ENCODE results near the gene CAPN14. TPM values are rescaled to one million over a fixed set of nuclear protein-coding genes. Genes with fewer than 3 reads are reported as not detected.

CAPN14 gene
- polyA plus RNA-seq, 1 of the 3 experiments (the other 2 are of a cell fraction), result 0.08 TPM

GRCh38 chr2:31136000-31136399, 81.3 kb downstream of the CAPN14 start:
- H3K36me3 ChIP-seq (replicated peaks in 1 of 2; ENCODE audit: control insufficient read depth in 1 of 2, insufficient read depth in 2 of 2, low read length in 1 of 2), result no peaks in the 10 kb centered on the region
- H3K9me3 ChIP-seq, result no peaks in the 10 kb centered on the region
- ChIA-PET POLR2A (no interaction called here), CTCF (interaction anchor here (1.5 to 14.0 kb wide), 8 partner anchors 10 to 422 kb away, joined by 3 to 168 read pairs (median 47); no protein-coding TSS in a partner anchor)
- H3K4me1 ChIP-seq (ENCODE audit: control insufficient read depth in 1 of 2, insufficient read depth in 2 of 2, low read depth in 1 of 2, low read length in 1 of 2), result peaks cover 0 to 31% of the 10 kb centered on the region in 2 experiments; a peak in 1 of 4 replicates
- H2AFZ ChIP-seq (ENCODE audit: low read depth), result no peak overlapping the region
- no peak overlapping the region for H3K27ac ChIP-seq (ENCODE audit: low read depth in 2 of 2, low read length in 1 of 2)
- WGBS (ENCODE audit: low lambda C conversion rate), result 54% methylated on average over 3 of the region's 3 CpGs
- no peaks in the 10 kb centered on the region for H3K9me2 ChIP-seq
- H3F3A ChIP-seq (replicated peaks; ENCODE audit: insufficient read depth), result no peaks in the 10 kb centered on the region
- DNase-seq, result no peak
- H4K20me1 ChIP-seq (ENCODE audit: insufficient read depth), result no peaks in the 10 kb centered on the region
- H3K79me2 ChIP-seq (ENCODE audit: insufficient read depth), result no peaks in the 10 kb centered on the region
- TF ChIP-seq TAF1 (IDR thresholded peaks at IDR 0.05; ENCODE audit: borderline replicate concordance, low read depth, low read length), result no peak
- TF ChIP-seq GABPA (IDR thresholded peaks at IDR 0.05; ENCODE audit: low read depth), result no peak
- no peak for TF ChIP-seq NRF1 (IDR thresholded peaks at IDR 0.05; ENCODE audit: low read depth, low read length)
- TF ChIP-seq FOSL2 (IDR thresholded peaks at IDR 0.05; ENCODE audit: borderline replicate concordance, low read depth), result no peak
- TF ChIP-seq RFX5 (IDR thresholded peaks at IDR 0.05; ENCODE audit: low read length), result no peak
- no peak for TF ChIP-seq RAD21 (IDR thresholded peaks at IDR 0.05; ENCODE audit: low read length)
- no peak for TF ChIP-seq IRF3 (IDR thresholded peaks at IDR 0.05; ENCODE audit: low read depth, low read length)
- no peak for TF ChIP-seq CHD2 (IDR thresholded peaks at IDR 0.05; ENCODE audit: low read length, partially characterized antibody)
- TF ChIP-seq, protein P1, sequence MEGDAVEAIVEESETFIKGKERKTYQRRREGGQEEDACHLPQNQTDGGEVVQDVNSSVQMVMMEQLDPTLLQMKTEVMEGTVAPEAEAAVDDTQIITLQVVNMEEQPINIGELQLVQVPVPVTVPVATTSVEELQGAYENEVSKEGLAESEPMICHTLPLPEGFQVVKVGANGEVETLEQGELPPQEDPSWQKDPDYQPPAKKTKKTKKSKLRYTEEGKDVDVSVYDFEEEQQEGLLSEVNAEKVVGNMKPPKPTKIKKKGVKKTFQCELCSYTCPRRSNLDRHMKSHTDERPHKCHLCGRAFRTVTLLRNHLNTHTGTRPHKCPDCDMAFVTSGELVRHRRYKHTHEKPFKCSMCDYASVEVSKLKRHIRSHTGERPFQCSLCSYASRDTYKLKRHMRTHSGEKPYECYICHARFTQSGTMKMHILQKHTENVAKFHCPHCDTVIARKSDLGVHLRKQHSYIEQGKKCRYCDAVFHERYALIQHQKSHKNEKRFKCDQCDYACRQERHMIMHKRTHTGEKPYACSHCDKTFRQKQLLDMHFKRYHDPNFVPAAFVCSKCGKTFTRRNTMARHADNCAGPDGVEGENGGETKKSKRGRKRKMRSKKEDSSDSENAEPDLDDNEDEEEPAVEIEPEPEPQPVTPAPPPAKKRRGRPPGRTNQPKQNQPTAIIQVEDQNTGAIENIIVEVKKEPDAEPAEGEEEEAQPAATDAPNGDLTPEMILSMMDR (IDR thresholded peaks at IDR 0.05), result no peak
- no peak for TF ChIP-seq MEF2A (IDR thresholded peaks at IDR 0.05; ENCODE audit: borderline replicate concordance, low read depth)
- TF ChIP-seq FOXM1 (IDR thresholded peaks at IDR 0.05; ENCODE audit: low read depth), result no peak
- TF ChIP-seq USF1 (IDR thresholded peaks at IDR 0.05; ENCODE audit: borderline replicate concordance, low read depth), result no peak
- no peak for TF ChIP-seq SIN3A (IDR thresholded peaks at IDR 0.05; ENCODE audit: borderline replicate concordance, low read depth, low read length)
- TF ChIP-seq, protein P2, sequence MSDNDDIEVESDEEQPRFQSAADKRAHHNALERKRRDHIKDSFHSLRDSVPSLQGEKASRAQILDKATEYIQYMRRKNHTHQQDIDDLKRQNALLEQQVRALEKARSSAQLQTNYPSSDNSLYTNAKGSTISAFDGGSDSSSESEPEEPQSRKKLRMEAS (IDR thresholded peaks at IDR 0.05; ENCODE audit: low read depth), result no peak
- no peak for TF ChIP-seq EZH2phosphoT487 (IDR thresholded peaks at IDR 0.05; ENCODE audit: borderline replicate concordance, low read depth)
- TF ChIP-seq JUND (IDR thresholded peaks at IDR 0.05), result no peak
- no peak for TF ChIP-seq POLR2AphosphoS5 (IDR thresholded peaks at IDR 0.05; ENCODE audit: low read depth, low read length)
- TF ChIP-seq EP300 (IDR thresholded peaks at IDR 0.05; ENCODE audit: borderline replicate concordance in 1 of 2, low read depth in 1 of 2, low read length in 1 of 2), result no peak
- TF ChIP-seq NFIC (IDR thresholded peaks at IDR 0.05; ENCODE audit: borderline replicate concordance), result no peak
- H3K27me3 ChIP-seq (ENCODE audit: insufficient read depth), result peaks cover 57% of the 10 kb centered on the region
- H3K4me2 ChIP-seq, result no peak overlapping the region
- H3K4me3 ChIP-seq (ENCODE audit: low read depth in 2 of 2, low read length in 1 of 2), result no peak overlapping the region
- H3K9ac ChIP-seq, result no peak overlapping the region
